DND-41 (cell line): ENCODE measurements around the gene FOXI1.

Source experiments
- ATAC-seq: fragments of 200-7000 bp; cut with Tn5 transposase; 3 replicates; pipeline ENCODE4 v1.9.1; 2021; ENCODE audit warnings: low read depth; ENCODE audit not compliant: insufficient read depth
- DNase-seq: peaks from one replicate; pipeline ENCODE4 v3.0.0-alpha.2; 2020
- H2AFZ ChIP-seq: 2 replicates; pipeline ENCODE4 v1.6.0; 2012; ENCODE audit warnings: low read depth, low read length
- H3K27ac ChIP-seq: 2 replicates; pipeline ENCODE4 v1.5.1; 2012; ENCODE audit warnings: low read length, inconsistent platforms
- H3K27me3 ChIP-seq: fragments of 200-600 bp; sonication (generic); 2 replicates; pipeline ENCODE4 v1.6.0; 2012; ENCODE audit warnings: low read length, mild to moderate bottlenecking, inconsistent platforms; ENCODE audit not compliant: insufficient read depth, poor library complexity
- H3K36me3 ChIP-seq: 2 replicates; pipeline ENCODE4 v1.5.1; 2012; ENCODE audit warnings: low read length, inconsistent platforms; ENCODE audit not compliant: insufficient read depth
- H3K4me1 ChIP-seq: 2 replicates; pipeline ENCODE4 v1.5.1; 2012; ENCODE audit warnings: mild to moderate bottlenecking, low read length; ENCODE audit not compliant: insufficient read depth
- H3K4me2 ChIP-seq: 2 replicates; pipeline ENCODE4 v1.6.0; 2012; ENCODE audit warnings: mild to moderate bottlenecking, moderate library complexity, low read length, inconsistent platforms; ENCODE audit not compliant: insufficient read depth
- H3K4me3 ChIP-seq, 2 experiments: fragments of 200-600 bp in 1 of 2; shearing (Covaris generic) in 1 of 2; 2 replicates each; pipeline ENCODE4 v1.5.1; 2012 to 2016; ENCODE audit warnings: inconsistent platforms in 2 of 2, low read length in 2 of 2, mild to moderate bottlenecking in 2 of 2, low read depth in 1 of 2, moderate library complexity in 1 of 2
- H3K79me2 ChIP-seq: 2 replicates; pipeline ENCODE4 v1.6.0; 2012; ENCODE audit warnings: low read length, inconsistent platforms; ENCODE audit not compliant: insufficient read depth
- H3K9ac ChIP-seq: 2 replicates; pipeline ENCODE4 v1.6.0; 2012; ENCODE audit warnings: low read depth, mild to moderate bottlenecking, inconsistent platforms, low read length, moderate library complexity
- H3K9me3 ChIP-seq: 2 replicates; pipeline ENCODE4 v1.5.1; 2012; ENCODE audit warnings: low read length, moderate library complexity, mild to moderate bottlenecking, inconsistent platforms; ENCODE audit not compliant: insufficient read depth, severe bottlenecking
- H4K20me1 ChIP-seq: 2 replicates; pipeline ENCODE4 v1.6.0; 2012; ENCODE audit warnings: low read length; ENCODE audit not compliant: insufficient read depth
- EZH2 ChIP-seq: IDR thresholded peaks from 3 replicates; pipeline ENCODE4 v1.6.1; 2012; ENCODE audit warnings: borderline replicate concordance, low read depth, mild to moderate bottlenecking, moderate library complexity, low read length, inconsistent platforms; ENCODE audit not compliant: severe bottlenecking
- TF ChIP-seq, protein P1 (sequence below): IDR thresholded peaks from 2 replicates; pipeline ENCODE4 v1.5.1; 2012; ENCODE audit warnings: borderline replicate concordance, low read length, moderate library complexity, mild to moderate bottlenecking; ENCODE audit not compliant: poor library complexity, severe bottlenecking; ENCODE audit errors: extremely low read depth

FOXI1 gene

DNA sequence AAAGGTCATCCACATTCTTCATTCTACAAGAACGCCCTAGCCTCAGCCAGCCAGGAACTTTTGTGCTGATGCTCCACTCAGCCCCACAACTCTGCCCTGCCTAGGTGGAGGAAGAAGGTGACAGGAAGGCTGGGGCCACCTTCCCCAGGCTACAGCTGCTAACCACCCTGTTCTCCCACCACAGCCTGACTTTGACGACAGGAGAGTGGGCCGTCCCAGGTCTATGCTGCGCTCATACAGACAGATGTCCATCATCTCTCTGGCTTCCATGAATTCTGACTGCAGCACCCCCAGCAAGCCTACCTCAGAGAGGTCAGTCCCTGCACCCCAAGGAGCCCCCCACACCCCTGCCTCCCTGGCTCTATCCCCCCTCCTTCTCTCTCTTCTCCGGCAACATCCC, 28.2 kb upstream of the FOXI1 start:
- Histone ChIP-seq H3K36me3 (peaks cover 85% of the 10 kb centered on the region), H3K9ac (no peak overlapping the region), H3K4me3 (no peak overlapping the region), H4K20me1 (no peaks in the 10 kb centered on the region), H3K27ac (no peak overlapping the region), H3K4me2 (no peak overlapping the region), H3K79me2 (no peaks in the 10 kb centered on the region), H3K4me1 (no peaks in the 10 kb centered on the region), H2AFZ (no peak overlapping the region), H3K9me3 (no peaks in the 10 kb centered on the region), H3K27me3 (no peaks in the 10 kb centered on the region)
- TF ChIP-seq, protein P1, sequence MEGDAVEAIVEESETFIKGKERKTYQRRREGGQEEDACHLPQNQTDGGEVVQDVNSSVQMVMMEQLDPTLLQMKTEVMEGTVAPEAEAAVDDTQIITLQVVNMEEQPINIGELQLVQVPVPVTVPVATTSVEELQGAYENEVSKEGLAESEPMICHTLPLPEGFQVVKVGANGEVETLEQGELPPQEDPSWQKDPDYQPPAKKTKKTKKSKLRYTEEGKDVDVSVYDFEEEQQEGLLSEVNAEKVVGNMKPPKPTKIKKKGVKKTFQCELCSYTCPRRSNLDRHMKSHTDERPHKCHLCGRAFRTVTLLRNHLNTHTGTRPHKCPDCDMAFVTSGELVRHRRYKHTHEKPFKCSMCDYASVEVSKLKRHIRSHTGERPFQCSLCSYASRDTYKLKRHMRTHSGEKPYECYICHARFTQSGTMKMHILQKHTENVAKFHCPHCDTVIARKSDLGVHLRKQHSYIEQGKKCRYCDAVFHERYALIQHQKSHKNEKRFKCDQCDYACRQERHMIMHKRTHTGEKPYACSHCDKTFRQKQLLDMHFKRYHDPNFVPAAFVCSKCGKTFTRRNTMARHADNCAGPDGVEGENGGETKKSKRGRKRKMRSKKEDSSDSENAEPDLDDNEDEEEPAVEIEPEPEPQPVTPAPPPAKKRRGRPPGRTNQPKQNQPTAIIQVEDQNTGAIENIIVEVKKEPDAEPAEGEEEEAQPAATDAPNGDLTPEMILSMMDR, result no peak
- no peak for TF ChIP-seq EZH2
- DNase-seq, result no peak
- ATAC-seq, result no peak

DNA sequence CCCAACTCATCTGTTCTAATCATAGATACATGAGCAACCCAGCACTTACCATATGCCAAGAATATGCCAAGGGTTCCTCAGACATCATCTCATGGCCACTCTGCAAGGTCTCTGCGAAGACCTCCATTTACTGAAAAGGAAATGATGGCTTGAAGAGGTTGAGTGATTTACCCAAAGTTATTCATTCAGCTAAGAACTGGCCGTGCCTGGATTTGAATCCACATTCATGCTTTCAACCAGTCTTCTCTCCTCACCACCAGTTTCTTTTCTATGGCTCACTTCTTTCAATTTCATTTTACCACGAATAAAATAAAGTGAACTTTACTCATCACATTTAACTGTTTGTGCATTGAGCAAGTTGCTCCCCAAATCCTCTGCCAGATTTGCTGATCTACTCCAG, 27.2 kb upstream of the FOXI1 start:
- Histone ChIP-seq H3K36me3 (peaks cover 92% of the 10 kb centered on the region), H4K20me1 (no peaks in the 10 kb centered on the region), H3K27me3 (no peaks in the 10 kb centered on the region), H2AFZ (no peak overlapping the region), H3K4me3 (no peak overlapping the region), H3K9ac (no peak overlapping the region), H3K4me1 (no peaks in the 10 kb centered on the region), H3K4me2 (no peak overlapping the region), H3K9me3 (no peaks in the 10 kb centered on the region), H3K79me2 (no peaks in the 10 kb centered on the region), H3K27ac (no peak overlapping the region)
- DNase-seq (no peak), ATAC-seq (no peak)
- no peak for TF ChIP-seq EZH2
- TF ChIP-seq, protein P1, result no peak

DNA sequence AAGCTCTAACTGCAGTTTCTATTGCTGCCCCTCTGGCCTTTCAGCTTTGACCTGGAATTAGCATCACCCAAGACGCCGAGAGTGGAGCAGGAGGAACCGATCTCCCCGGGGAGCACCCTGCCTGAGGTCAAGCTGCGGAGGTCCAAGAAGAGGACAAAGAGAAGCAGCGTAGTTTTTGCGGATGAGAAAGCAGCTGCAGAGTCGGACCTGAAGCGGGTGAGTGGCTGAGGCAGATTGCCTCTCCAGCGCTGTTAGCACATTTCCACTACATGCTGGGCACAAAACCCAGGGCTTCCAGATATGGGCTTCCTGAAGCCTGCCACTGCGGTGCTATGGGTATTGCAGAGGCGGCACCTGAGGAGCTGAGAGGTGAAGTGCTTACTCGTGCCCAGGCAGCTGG, 26.8 kb upstream of the FOXI1 start:
- no peak overlapping the region for H2AFZ ChIP-seq
- H3K79me2 ChIP-seq, result no peaks in the 10 kb centered on the region
- no peaks in the 10 kb centered on the region for H4K20me1 ChIP-seq
- no peaks in the 10 kb centered on the region for H3K27me3 ChIP-seq
- DNase-seq, result no peak
- no peak for ATAC-seq
- no peaks in the 10 kb centered on the region for H3K9me3 ChIP-seq
- H3K27ac ChIP-seq, result no peak overlapping the region
- no peak for TF ChIP-seq EZH2
- TF ChIP-seq, protein P1, result no peak
- no peaks in the 10 kb centered on the region for H3K4me1 ChIP-seq
- H3K9ac ChIP-seq, result no peak overlapping the region
- no peak overlapping the region for H3K4me2 ChIP-seq
- peaks cover 97% of the 10 kb centered on the region for H3K36me3 ChIP-seq
- no peak overlapping the region for H3K4me3 ChIP-seq

DNA sequence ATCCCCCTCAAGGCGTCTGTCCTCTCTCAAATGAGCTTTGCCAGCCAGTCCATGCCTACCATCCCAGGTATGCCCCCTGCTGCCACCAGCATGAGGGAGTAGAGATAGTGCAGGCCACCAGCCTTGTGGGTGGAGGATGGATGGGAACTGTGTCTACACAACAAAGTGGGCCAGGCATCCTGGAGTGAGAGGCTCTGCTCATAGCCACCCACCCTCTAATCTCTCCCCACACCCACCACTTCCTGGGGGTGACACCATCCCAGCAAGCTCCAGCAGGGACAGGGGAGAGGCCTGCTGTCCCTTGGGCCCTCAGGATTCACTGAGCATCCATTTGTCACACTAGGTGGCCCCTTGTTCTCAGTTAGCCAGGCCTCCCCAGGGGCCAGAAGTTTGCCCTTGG, 25.5 kb upstream of the FOXI1 start:
- no peak overlapping the region for H2AFZ ChIP-seq
- no peak overlapping the region for H3K27ac ChIP-seq
- H3K9me3 ChIP-seq, result no peaks in the 10 kb centered on the region
- no peak overlapping the region for H3K4me3 ChIP-seq
- no peak overlapping the region for H3K9ac ChIP-seq
- no peaks in the 10 kb centered on the region for H3K4me1 ChIP-seq
- ATAC-seq (0 out of 3 replicates have a peak, but pooled peaks have one; percentile 41), DNase-seq (no peak)
- H3K4me2 ChIP-seq, result no peak overlapping the region
- H3K36me3 ChIP-seq, result peaks cover 99% of the 10 kb centered on the region
- no peaks in the 10 kb centered on the region for H4K20me1 ChIP-seq
- no peak for TF ChIP-seq EZH2
- TF ChIP-seq, protein P1, result no peak
- H3K79me2 ChIP-seq, result no peaks in the 10 kb centered on the region
- H3K27me3 ChIP-seq, result no peaks in the 10 kb centered on the region
